SK-N-SH treated with all-trans-retinoic acid at 6 μM for 48 hours (cell line): ENCODE measurements around the gene IFT81.

Experiments used
- ESRRG ChIP-seq: fragments of 250-450 bp; sonication (Bioruptor Pico); IDR thresholded peaks from 2 replicates; pipeline ENCODE4 v1.6.1; 2021; ENCODE audit warnings: mild to moderate bottlenecking
- ISL1 ChIP-seq: fragments of 250-450 bp; sonication (Bioruptor Pico); IDR thresholded peaks from 2 replicates; pipeline ENCODE4 v2.1.2; 2022; ENCODE audit warnings: mild to moderate bottlenecking, moderate library complexity
- PPARA ChIP-seq: fragments of 250-450 bp; sonication (Bioruptor Pico); IDR thresholded peaks from 2 replicates; pipeline ENCODE4 v1.5.0; 2020; ENCODE audit warnings: mild to moderate bottlenecking, borderline replicate concordance
- RARB ChIP-seq: fragments of 250-450 bp; sonication (Bioruptor Pico); IDR thresholded peaks from 2 replicates; pipeline ENCODE4 v1.8.0; 2021; ENCODE audit warnings: mild to moderate bottlenecking, moderate library complexity
- SNAI2 ChIP-seq: fragments of 250-450 bp; sonication (Bioruptor Pico); IDR thresholded peaks from 2 replicates; pipeline ENCODE4 v1.5.0; 2020; ENCODE audit warnings: mild to moderate bottlenecking, moderate library complexity
- TCF4 ChIP-seq: fragments of 250-450 bp; sonication (Bioruptor Pico); IDR thresholded peaks from 2 replicates; pipeline ENCODE4 v1.8.0; 2021; ENCODE audit warnings: mild to moderate bottlenecking, moderate library complexity, borderline replicate concordance
- ZNF565 ChIP-seq: fragments of 450-650 bp; formaldehyde crosslinking; conservative IDR thresholded peaks from 2 replicates; pipeline ENCODE4 v1.5.0; 2020; ENCODE audit warnings: low read depth, mild to moderate bottlenecking, moderate library complexity
- TF ChIP-seq, protein P1 (sequence below): fragments of 250-450 bp; sonication (Bioruptor Pico); IDR thresholded peaks from 2 replicates; pipeline ENCODE4 v1.5.1; 2020; ENCODE audit warnings: low read depth, mild to moderate bottlenecking, moderate library complexity
- TF ChIP-seq, protein P2 (sequence below): fragments of 250-450 bp; sonication (Bioruptor Pico); IDR thresholded peaks from 2 replicates; pipeline ENCODE4 v1.8.0; 2020; ENCODE audit warnings: mild to moderate bottlenecking, moderate library complexity, borderline replicate concordance

DNA sequence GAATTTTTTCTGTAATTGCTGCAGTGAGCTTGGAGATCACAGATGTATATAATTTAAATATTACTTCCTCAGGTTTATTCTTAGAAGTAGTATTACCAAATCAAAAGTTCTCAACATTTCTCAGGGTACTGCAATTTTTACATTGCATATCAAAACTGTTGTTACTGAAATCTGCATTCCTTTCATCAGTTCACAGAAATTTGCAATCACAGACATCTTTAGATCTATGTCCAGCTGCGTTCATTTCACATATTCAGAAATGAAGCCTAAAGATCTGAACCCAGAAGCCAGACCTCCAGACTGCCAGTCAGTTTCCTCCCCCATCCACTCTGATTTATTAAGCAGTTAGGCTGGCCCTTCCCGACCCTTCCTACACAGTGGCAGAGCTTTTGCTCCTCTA lies 18.2 kb upstream of the IFT81 start:
- TF ChIP-seq ISL1 (CRISPR knock-in tag), result no peak
- no peak for TF ChIP-seq PPARA
- TF ChIP-seq ZNF565 (CRISPR knock-in tag), result no peak
- TF ChIP-seq, protein P1, sequence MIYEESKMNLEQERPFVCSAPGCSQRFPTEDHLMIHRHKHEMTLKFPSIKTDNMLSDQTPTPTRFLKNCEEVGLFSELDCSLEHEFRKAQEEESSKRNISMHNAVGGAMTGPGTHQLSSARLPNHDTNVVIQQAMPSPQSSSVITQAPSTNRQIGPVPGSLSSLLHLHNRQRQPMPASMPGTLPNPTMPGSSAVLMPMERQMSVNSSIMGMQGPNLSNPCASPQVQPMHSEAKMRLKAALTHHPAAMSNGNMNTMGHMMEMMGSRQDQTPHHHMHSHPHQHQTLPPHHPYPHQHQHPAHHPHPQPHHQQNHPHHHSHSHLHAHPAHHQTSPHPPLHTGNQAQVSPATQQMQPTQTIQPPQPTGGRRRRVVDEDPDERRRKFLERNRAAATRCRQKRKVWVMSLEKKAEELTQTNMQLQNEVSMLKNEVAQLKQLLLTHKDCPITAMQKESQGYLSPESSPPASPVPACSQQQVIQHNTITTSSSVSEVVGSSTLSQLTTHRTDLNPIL, result no peak
- TF ChIP-seq TCF4 (CRISPR knock-in tag), result no peak
- TF ChIP-seq, protein P2, sequence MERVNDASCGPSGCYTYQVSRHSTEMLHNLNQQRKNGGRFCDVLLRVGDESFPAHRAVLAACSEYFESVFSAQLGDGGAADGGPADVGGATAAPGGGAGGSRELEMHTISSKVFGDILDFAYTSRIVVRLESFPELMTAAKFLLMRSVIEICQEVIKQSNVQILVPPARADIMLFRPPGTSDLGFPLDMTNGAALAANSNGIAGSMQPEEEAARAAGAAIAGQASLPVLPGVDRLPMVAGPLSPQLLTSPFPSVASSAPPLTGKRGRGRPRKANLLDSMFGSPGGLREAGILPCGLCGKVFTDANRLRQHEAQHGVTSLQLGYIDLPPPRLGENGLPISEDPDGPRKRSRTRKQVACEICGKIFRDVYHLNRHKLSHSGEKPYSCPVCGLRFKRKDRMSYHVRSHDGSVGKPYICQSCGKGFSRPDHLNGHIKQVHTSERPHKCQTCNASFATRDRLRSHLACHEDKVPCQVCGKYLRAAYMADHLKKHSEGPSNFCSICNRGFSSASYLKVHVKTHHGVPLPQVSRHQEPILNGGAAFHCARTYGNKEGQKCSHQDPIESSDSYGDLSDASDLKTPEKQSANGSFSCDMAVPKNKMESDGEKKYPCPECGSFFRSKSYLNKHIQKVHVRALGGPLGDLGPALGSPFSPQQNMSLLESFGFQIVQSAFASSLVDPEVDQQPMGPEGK (CRISPR knock-in tag), result no peak
- TF ChIP-seq RARB (CRISPR knock-in tag), result no peak
- TF ChIP-seq ESRRG (CRISPR knock-in tag), result no peak
- no peak for TF ChIP-seq SNAI2 (CRISPR knock-in tag)
